GM12878 (cell line): ENCODE results near the gene CCDC82. TPM values are rescaled to one million over a fixed set of nuclear protein-coding genes. Genes with fewer than 3 reads are reported as not detected.

Source experiments
- CREB1 ChIP-seq: IDR thresholded peaks from 2 replicates; pipeline ENCODE4 v1.6.1; 2012; ENCODE audit warnings: low read depth, mild to moderate bottlenecking, inconsistent platforms
- IRF4 ChIP-seq: IDR thresholded peaks from 2 replicates; pipeline ENCODE4 v1.6.1; 2011; ENCODE audit warnings: low read depth, low read length
- MTA3 ChIP-seq: IDR thresholded peaks from 2 replicates; pipeline ENCODE4 v1.6.1; 2012; ENCODE audit warnings: low read length, inconsistent platforms, borderline replicate concordance
- RAD51 ChIP-seq: fragments of 450-650 bp; IDR thresholded peaks from 2 replicates; pipeline ENCODE4 v1.6.1; 2016; ENCODE audit warnings: moderate library complexity, mild to moderate bottlenecking, inconsistent platforms
- RELB ChIP-seq: fragments of 450-650 bp; IDR thresholded peaks from 2 replicates; pipeline ENCODE4 v1.6.1; 2017; ENCODE audit warnings: low read depth, mild to moderate bottlenecking, moderate library complexity
- SRF ChIP-seq, 2 experiments: IDR thresholded peaks; 2 replicates each; pipeline ENCODE4 v1.6.1; 2011; ENCODE audit warnings: low read depth in 2 of 2, low read length in 2 of 2, mild to moderate bottlenecking in 1 of 2, moderate library complexity in 1 of 2
- TAF1 ChIP-seq: IDR thresholded peaks from 2 replicates; pipeline ENCODE4 v1.6.1; 2011; ENCODE audit warnings: mild to moderate bottlenecking, low read depth, low read length, borderline replicate concordance
- TCF7 ChIP-seq: IDR thresholded peaks from 2 replicates; pipeline ENCODE4 v1.6.1; 2014; ENCODE audit warnings: antibody characterized with exemption, borderline replicate concordance
- YY1 ChIP-seq: IDR thresholded peaks from 2 replicates; pipeline ENCODE4 v1.6.1; 2011; ENCODE audit warnings: low read depth, mild to moderate bottlenecking, low read length
- polyA plus RNA-seq, 11 experiments: library from polyadenylated mRNA; depleted of rRNA in 4 of 11; unstranded in 6 of 11; stranded (reverse) in 5 of 11; fragments of >200 nt; fragmentation: Nextera tagmentation in 4 of 11; fragmentation: Illumina TruSeq in 1 of 11; extraction: Ambion mirVana in 4 of 11; extraction: Trizol in 1 of 11; gene quantifications; 1 replicate in 1 of 11; 2 replicates in 10 of 11; pipeline versions ENCODE4 v1.2.1 to v1.2.3, GENCODE V29; 2011 to 2016; ENCODE audit warnings: inconsistent platforms in 2 of 11, missing spikeins in 2 of 11, low read depth in 1 of 11
- total RNA-seq, 4 experiments: library from RNA; depleted of rRNA in 3 of 4; stranded (reverse); fragments of >200 nt in 3 of 4; fragmentation: Illumina TruSeq in 1 of 4; extraction: Trizol in 1 of 4; gene quantifications; 2 replicates each; pipeline versions ENCODE4 v1.2.1 to v1.2.3, GENCODE V29; 2013 to 2021
- TF ChIP-seq, protein P1 (sequence below): fragments of 450-650 bp; IDR thresholded peaks from 2 replicates; pipeline ENCODE4 v1.6.1; 2018; ENCODE audit warnings: borderline replicate concordance, mild to moderate bottlenecking; ENCODE audit not compliant: partially characterized antibody

The CCDC82 gene
- total and polyA plus RNA-seq, 10 of the 15 experiments (the other 5 are each of a cell fraction or from before 2014, with no cell fraction given), result 15.2 to 62.4 (median 28.8) TPM

DNA sequence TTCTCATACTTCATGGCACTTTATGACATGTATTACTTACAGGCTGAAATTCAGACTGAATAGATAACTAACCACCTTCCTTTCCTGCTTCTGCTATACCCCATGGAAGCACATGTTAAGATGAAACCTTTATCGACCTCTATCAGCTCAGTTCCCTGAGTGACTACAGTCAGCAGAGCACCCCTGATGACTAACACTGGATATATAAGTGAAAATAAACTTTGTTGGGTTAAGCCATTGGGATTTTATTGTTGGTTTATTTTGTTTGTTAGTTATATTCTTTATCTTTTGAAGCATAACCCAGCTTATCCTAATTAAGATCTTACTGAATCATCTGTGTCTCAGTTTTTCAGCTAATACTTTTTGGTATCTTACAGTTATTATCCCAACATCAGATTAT, 23.7 kb downstream of the CCDC82 start (continued):
- TF ChIP-seq, protein P1, sequence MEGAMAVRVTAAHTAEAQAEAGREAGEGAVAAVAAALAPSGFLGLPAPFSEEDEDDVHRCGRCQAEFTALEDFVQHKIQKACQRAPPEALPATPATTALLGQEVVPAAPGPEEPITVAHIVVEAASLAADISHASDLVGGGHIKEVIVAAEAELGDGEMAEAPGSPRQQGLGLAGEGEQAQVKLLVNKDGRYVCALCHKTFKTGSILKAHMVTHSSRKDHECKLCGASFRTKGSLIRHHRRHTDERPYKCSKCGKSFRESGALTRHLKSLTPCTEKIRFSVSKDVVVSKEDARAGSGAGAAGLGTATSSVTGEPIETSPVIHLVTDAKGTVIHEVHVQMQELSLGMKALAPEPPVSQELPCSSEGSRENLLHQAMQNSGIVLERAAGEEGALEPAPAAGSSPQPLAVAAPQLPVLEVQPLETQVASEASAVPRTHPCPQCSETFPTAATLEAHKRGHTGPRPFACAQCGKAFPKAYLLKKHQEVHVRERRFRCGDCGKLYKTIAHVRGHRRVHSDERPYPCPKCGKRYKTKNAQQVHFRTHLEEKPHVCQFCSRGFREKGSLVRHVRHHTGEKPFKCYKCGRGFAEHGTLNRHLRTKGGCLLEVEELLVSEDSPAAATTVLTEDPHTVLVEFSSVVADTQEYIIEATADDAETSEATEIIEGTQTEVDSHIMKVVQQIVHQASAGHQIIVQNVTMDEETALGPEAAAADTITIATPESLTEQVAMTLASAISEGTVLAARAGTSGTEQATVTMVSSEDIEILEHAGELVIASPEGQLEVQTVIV, result no peak
- no peak for TF ChIP-seq MTA3
- no peak for TF ChIP-seq CREB1
- TF ChIP-seq TAF1, result no peak
- TF ChIP-seq YY1, result no peak
- TF ChIP-seq SRF (IDR thresholded peaks at IDR 0.05; ENCODE audit: low read depth in 2 of 2, low read length in 2 of 2), result no peak
- TF ChIP-seq IRF4, result no peak
- TF ChIP-seq RAD51, result no peak
- TF ChIP-seq RELB, result no peak
- TF ChIP-seq TCF7, result no peak
- TF ChIP-seq, all 136 proteins: peak for 0
